NCI-H1694 (cell line): ENCODE results near the gene SMARCA2.

Source experiments
- DNase-seq: peaks from one replicate; lab custom pipeline; 2025; lab: John Stamatoyannopoulos, UW

SMARCA2 gene

GRCh38 chr9:2040828-2041227 lies 25.7 kb downstream of the SMARCA2 start:
- no peak for DNase-seq

- DNase-seq, result no peak
Observed at GRCh38 chr9:2041736-2042135, 26.6 kb downstream of the SMARCA2 start.

GRCh38 chr9:2043243-2043642 lies 28.1 kb downstream of the SMARCA2 start:
- DNase-seq, result no peak

- DNase-seq, result no peak
Observed at GRCh38 chr9:2043881-2044462, 28.8 kb downstream of the SMARCA2 start.

GRCh38 chr9:2047144-2047671 lies 32.1 kb downstream of the SMARCA2 start:
- no peak for DNase-seq

- no peak for DNase-seq
Observed at GRCh38 chr9:2047916-2048315, 32.8 kb downstream of the SMARCA2 start.

GRCh38 chr9:2050236-2050635 lies 35.1 kb downstream of the SMARCA2 start:
- DNase-seq, result no peak

- DNase-seq, result no peak
Observed at GRCh38 chr9:2053883-2054845, 39.0 kb downstream of the SMARCA2 start.

- DNase-seq, result no peak
Observed at GRCh38 chr9:2055203-2055658, 40.1 kb downstream of the SMARCA2 start.

- no peak for DNase-seq
Observed at GRCh38 chr9:2059274-2059929, 44.3 kb downstream of the SMARCA2 start.

GRCh38 chr9:2060424-2060823 lies 45.3 kb downstream of the SMARCA2 start:
- no peak for DNase-seq

- DNase-seq, result no peak
Observed at GRCh38 chr9:2065704-2066103, 50.6 kb downstream of the SMARCA2 start.

- DNase-seq, result no peak
Observed at GRCh38 chr9:2066312-2067273, 51.4 kb downstream of the SMARCA2 start.

- DNase-seq, result no peak
Observed at GRCh38 chr9:2072752-2073405, 57.7 kb downstream of the SMARCA2 start.

GRCh38 chr9:2082772-2083171 lies 67.6 kb downstream of the SMARCA2 start:
- DNase-seq, result no peak

- DNase-seq, result no peak
Observed at GRCh38 chr9:2083479-2083878, 68.3 kb downstream of the SMARCA2 start.

- no peak for DNase-seq
Observed at GRCh38 chr9:2085716-2086115, 70.6 kb downstream of the SMARCA2 start.

GRCh38 chr9:2086116-2086515 lies 71.0 kb downstream of the SMARCA2 start:
- DNase-seq, result no peak

- DNase-seq, result no peak
Observed at GRCh38 chr9:2086971-2087370, 71.8 kb downstream of the SMARCA2 start.

GRCh38 chr9:2087500-2088313 lies 72.6 kb downstream of the SMARCA2 start:
- peak; percentile 58 for DNase-seq
